Measurements from ENCODE around the gene PRRG4.
"Not testable (repeated sequence)": the region's sequence is repeated elsewhere in the genome, so short reads cannot be mapped to it uniquely, and the experiment has no call there.

PRRG4 gene

DNA sequence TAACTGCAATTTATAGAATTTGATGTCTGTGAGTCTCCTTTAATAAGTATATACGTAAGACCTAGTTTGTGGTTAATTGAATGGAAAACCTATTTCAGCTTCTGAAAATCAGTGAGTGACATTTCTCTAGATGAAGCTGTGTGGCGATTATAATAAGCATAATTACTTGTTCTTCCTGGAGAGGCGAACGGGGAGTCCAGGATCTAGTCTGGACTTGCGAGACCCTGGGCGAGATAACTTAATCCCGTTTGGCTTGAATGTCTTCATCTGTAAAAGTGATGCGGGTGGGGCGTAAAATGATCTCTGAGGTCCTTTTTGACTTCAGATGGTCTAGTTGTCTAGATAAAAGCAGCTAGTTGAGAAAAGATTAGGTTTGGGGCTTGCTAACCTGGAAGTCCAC lies 1.1 kb downstream of the PRRG4 start:
- DNase-seq (no peak), ATAC-seq (no peak)

DNA sequence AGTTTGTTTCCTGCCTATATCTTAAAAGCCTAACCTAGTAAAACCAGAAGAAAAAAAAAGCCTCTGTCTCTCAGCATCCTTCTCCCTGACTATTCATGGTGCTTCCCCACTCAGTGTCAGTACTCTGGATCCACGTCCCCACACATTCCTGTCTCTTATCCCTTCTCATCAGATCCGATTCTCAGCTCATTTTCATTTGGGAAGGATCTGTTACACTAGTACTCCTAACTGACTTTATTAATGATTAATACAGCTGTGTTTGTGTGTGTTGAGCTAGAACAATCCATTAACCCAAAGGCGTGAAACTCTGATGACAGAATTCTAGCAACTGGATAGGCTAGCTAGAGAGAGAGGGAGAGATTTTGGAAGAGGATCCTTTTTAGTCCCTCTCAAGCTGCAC lies 1.5 kb downstream of the PRRG4 start:
- DNase-seq, result no peak

GRCh38 chr11:32833921-32834320 lies 4.2 kb downstream of the PRRG4 start:
- ATAC-seq (no peak), DNase-seq (no peak)

More for the DNA sequence above, 1.5 kb downstream of the PRRG4 start:
- ATAC-seq, result no peak

GRCh38 chr11:32836946-32837345 lies 7.2 kb downstream of the PRRG4 start:
- no peak for DNase-seq
- ATAC-seq, result no peak

GRCh38 chr11:32838505-32839274 lies 9.0 kb downstream of the PRRG4 start:
- no peak for DNase-seq
- ATAC-seq, result no peak

- DNase-seq, result no peak
These were observed 9.6 kb downstream of the PRRG4 start for GRCh38 chr11:32839308-32839707.

GRCh38 chr11:32840587-32840986 lies 10.9 kb downstream of the PRRG4 start:
- DNase-seq, result no peak
- no peak for ATAC-seq

More at GRCh38 chr11:32839308-32839707, 9.6 kb downstream of the PRRG4 start:
- ATAC-seq, result no peak

- no peak for ATAC-seq
- DNase-seq, result no peak
These were observed 13.8 kb downstream of the PRRG4 start for GRCh38 chr11:32843544-32843943.

DNA sequence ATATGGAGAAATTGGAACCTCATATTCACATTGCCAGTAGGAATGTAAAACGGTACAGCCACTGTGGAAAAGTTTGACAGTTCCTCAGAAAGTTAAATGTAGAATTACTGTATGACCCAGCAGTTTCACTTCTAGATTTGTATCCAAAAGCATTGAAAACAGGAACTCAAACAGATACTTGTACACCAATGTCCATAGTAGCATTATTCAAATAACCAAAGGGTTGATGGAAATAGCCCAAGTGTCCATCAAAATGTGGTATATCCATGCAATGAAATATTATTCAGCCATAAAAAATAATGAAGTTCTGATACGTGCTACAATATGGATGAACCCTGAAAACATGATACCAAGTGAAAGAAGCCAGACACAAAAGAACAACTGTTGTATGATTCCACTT lies 17.8 kb downstream of the PRRG4 start:
- DNase-seq (no peak), ATAC-seq (no peak)

DNA sequence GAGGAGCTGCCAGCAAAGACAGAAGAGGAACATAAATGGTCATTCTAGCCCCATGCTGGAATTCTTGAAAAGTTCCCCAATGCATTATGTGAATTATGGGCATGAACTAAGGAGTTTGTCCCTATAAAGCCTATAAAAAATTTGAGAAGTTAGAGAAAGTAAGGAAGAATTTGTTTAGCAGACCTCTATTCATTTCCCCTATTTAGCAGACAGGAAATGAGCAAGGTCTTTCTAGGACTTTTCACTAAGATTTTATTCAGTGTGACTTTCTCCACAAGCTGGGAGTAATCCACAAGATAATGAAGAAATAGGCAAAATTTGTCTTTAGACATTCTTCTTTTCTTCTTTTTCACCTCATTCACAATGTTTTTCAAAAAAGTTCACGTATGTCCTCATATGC lies 20.0 kb downstream of the PRRG4 start:
- ATAC-seq (no peak), DNase-seq (no peak)

- no peak for ATAC-seq
- DNase-seq, result no peak
These were observed 21.5 kb downstream of the PRRG4 start for GRCh38 chr11:32851251-32851650.

GRCh38 chr11:32852207-32852606 lies 22.5 kb downstream of the PRRG4 start:
- ATAC-seq (no peak), DNase-seq (no peak)

GRCh38 chr11:32855601-32856000 lies 25.9 kb downstream of the PRRG4 start:
- ATAC-seq, result no peak
- DNase-seq, result no peak

DNA sequence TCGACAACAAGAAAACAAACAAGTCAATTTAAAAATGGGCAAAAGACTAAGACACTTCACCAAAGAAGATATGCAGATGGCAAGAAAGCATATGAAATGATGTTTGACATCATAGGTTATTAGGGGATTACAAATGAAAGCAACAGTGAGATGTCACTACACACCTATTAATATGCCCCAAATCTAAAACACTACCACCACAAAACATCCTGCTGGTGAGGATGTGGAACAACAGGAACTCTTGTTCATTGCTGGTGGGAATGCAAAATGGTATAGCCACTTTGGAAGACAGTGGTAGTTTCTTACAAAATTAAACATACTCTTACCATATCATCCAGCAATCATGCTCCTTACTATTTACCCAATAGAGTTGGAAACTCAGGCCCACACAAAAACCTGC lies 29.0 kb downstream of the PRRG4 start:
- no peak for DNase-seq

GRCh38 chr11:32861850-32862577 lies 32.3 kb downstream of the PRRG4 start:
- no peak for ATAC-seq
- DNase-seq, result no peak

More for the DNA sequence above, 29.0 kb downstream of the PRRG4 start:
- no peak for ATAC-seq

DNA sequence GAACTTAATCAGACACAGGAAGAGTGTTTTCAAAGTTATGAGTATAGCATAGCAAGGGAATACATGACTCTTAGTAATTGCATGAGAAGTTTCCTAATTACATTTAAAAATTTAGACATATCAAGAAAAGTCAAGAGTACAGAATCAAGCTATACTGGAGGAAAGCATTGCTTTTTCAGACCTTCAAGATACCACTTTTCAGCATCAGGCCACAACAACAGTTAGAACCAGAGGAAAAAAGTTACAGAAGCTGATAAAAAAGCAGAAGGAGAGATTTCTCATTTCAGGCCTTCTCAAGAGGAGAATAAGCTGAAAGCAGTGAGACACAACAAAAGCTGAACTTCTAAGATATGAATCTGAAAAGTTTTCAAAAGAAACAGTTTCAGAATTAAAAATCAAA lies 34.8 kb downstream of the PRRG4 start:
- DNase-seq (no peak), ATAC-seq (no peak)

DNA sequence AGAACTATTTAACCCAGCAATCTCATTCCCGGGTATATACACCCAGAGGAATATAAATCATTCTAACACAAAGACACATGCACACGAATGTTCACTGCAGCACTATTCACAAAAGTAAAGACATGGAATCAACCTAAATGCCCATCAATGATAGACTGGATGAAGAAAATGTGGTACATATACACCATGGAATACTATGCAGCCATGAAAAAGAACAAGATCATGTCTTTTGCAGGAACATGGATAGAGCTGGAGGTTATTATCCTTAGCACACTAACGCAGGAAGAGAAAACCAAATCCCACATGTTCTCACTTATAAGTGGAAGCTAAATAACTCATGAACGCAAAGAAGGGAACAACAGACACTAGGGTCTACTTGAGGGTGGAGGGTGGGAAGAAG lies 39.0 kb downstream of the PRRG4 start:
- ATAC-seq, result not testable (repeated sequence)

GRCh38 chr11:32870676-32871075 lies 40.9 kb downstream of the PRRG4 start:
- DNase-seq (peak; percentile 29), ATAC-seq (peak; percentile 52)

More for the DNA sequence above, 39.0 kb downstream of the PRRG4 start:
- DNase-seq, result not testable (repeated sequence)

- DNase-seq (no peak), ATAC-seq (no peak)
These were observed 44.4 kb downstream of the PRRG4 start for GRCh38 chr11:32874132-32874531.

DNA sequence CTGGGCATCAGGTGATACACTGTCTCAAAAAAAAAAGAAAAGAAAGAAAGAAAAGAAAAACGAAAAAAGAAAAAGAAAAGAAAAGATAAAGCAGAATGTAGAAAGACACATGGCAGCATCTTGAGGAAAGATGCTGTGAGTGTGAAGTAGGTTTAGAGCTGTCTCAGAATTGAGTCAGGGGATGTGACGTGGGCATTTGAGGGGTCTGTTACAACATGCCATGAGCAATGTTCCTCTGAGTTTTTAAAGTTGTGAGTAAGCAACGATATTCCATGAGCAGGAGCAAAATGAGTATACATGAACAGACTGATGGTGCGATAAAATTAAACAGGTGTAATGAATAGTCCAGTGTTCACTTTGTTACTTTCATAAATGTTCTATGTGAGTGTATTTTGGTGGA lies 51.6 kb downstream of the PRRG4 start:
- ATAC-seq (no peak), DNase-seq (no peak)

DNA sequence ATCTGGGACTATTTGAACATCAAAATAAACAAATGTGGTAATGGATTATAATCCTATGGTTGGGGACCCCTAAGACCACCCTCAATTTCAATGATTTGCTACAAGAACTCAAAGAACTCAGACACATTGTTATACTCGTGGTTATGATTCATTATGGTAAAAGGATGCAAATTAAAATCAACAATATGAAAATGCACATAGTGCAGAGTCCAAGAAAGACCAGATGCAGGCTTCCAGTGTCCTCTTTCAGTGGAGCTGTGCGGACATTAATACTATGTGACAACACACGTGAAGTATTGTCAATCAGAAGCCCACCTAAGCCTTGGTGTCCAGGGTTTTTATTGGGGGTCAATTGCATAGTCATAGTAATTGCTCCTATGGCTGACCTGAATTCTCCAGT lies 53.7 kb downstream of the PRRG4 start:
- ATAC-seq, result no peak
- no peak for DNase-seq

- DNase-seq (no peak), ATAC-seq (no peak)
These were observed 54.3 kb downstream of the PRRG4 start for GRCh38 chr11:32884023-32884422.

- DNase-seq, result no peak
- peak; percentile 57 for ATAC-seq
These were observed 55.1 kb downstream of the PRRG4 start for GRCh38 chr11:32884770-32885384.
